ENCODE measurements around the gene TMEM30A.

- TF ChIP-seq YY1 (IDR thresholded peaks at IDR 0.05; ENCODE audit: insufficient read depth, insufficient read length) = no peak
- no peak for TF ChIP-seq ZNF274 (IDR thresholded peaks at IDR 0.05; ENCODE audit: low read depth, low read length)
- TF ChIP-seq SUZ12 (IDR thresholded peaks at IDR 0.05; ENCODE audit: extremely low read depth, insufficient read depth, insufficient read length) = no peak
Observed at GRCh38 chr6:75208298-75209183, 76.1 kb downstream of the TMEM30A start.
